Left cardiac atrium (tissue), 4 donors: ENCODE data around the gene NKAIN1. TPM values are rescaled to one million over a fixed set of nuclear protein-coding genes. Genes with fewer than 3 reads are reported as not detected.
A peak's percentile ranks its signal among the peaks of the same experiment; 100 is the strongest.
"Not testable (repeated sequence)": the region's sequence is repeated elsewhere in the genome, so short reads cannot be mapped to it uniquely, and the experiment has no call there.

Experiments used
- ATAC-seq, 2 donors: fragments of 200-7000 bp; cut with Tn5 transposase; one replicate each; pipeline ENCODE4 v1.9.1; 2020; ENCODE audit warnings: mild to moderate bottlenecking in 2 of 2, moderate library complexity in 2 of 2
- DNase-seq: peaks from one replicate; pipeline ENCODE4 v3.0.0-alpha.2; 2020
- intact Hi-C, 2 donors: fragments of 100-400 bp; cut with DNase I; formaldehyde crosslinking; loops; one replicate each; pipeline versions ENCODE4 v1.14.1 to v1.15.1; 2022 to 2023
- total RNA-seq, 2 donors: library from RNA; stranded (reverse); fragmentation: NEBNext Ultra II Directional; extraction: Animal tissue kit (Norgen Biotek cat#: 25700); gene quantifications; one replicate each; pipeline ENCODE4 v1.2.1, GENCODE V29; 2021
- donor health status: DM: no; HTN: yes; CAD: no.
- donor health status: DM: no; HTN: yes; CAD: no; lungs with severe emphysema.
- donor health status: DM: yes; HTN: yes; CAD: no.
- donor health status: Dilated cardiomyopathy.

The NKAIN1 gene
- total RNA-seq, 2 donors from 2014 or later, result 0.15 TPM; not detected in 1

- intact Hi-C loops, result no loop called here
- ATAC-seq, result no peak
These were observed 75.4 kb downstream of the NKAIN1 start for GRCh38 chr1:31164291-31164690.

GRCh38 chr1:31163866-31164265 is 75.8 kb downstream of the NKAIN1 start:
- intact Hi-C loops, result no loop called here
- ATAC-seq (no peak), DNase-seq (no peak)

More at GRCh38 chr1:31164291-31164690, 75.4 kb downstream of the NKAIN1 start:
- no peak for DNase-seq

GRCh38 chr1:31161571-31161970 is 78.1 kb downstream of the NKAIN1 start:
- intact Hi-C loops, result no loop called here

GRCh38 chr1:31159869-31160611 is 79.6 kb downstream of the NKAIN1 start:
- DNase-seq, result no peak
- ATAC-seq, result no peak
- intact Hi-C loops, result loop anchor here in 1 of 2 donors (10.0 kb wide), 1 partner anchor 165 kb away; no protein-coding TSS in a partner anchor

More at GRCh38 chr1:31161571-31161970, 78.1 kb downstream of the NKAIN1 start:
- ATAC-seq, result no peak
- no peak for DNase-seq

- intact Hi-C loops, result loop anchor here in 1 of 2 donors (10.0 kb wide), 1 partner anchor 165 kb away; no protein-coding TSS in a partner anchor
- ATAC-seq (no peak), DNase-seq (no peak)
These were observed 80.4 kb downstream of the NKAIN1 start for GRCh38 chr1:31159323-31159722.

GRCh38 chr1:31155216-31155806 is 84.4 kb downstream of the NKAIN1 start:
- intact Hi-C loops, result loop anchor here in 1 of 2 donors (10.0 kb wide), 1 partner anchor 161 kb away; no protein-coding TSS in a partner anchor
- DNase-seq (peak; percentile 72), ATAC-seq (peak; percentile 93 to 95)

- intact Hi-C loops, result loop anchor here in 1 of 2 donors (10.0 kb wide), 1 partner anchor 160 kb away; no protein-coding TSS in a partner anchor
- peak; percentile 93 to 96 for ATAC-seq
- peak; percentile 79 for DNase-seq
These were observed 85.0 kb downstream of the NKAIN1 start for GRCh38 chr1:31154632-31155215.

GRCh38 chr1:31154000-31154631 is 85.6 kb downstream of the NKAIN1 start:
- DNase-seq, result no peak
- intact Hi-C loops, result loop anchor here in 1 of 2 donors (10.0 kb wide), 1 partner anchor 159 kb away; no protein-coding TSS in a partner anchor

GRCh38 chr1:31153423-31153822 is 86.3 kb downstream of the NKAIN1 start:
- intact Hi-C loops, result loop anchor here in 1 of 2 donors (10.0 kb wide), 1 partner anchor 159 kb away; no protein-coding TSS in a partner anchor
- ATAC-seq (no peak), DNase-seq (no peak)

More at GRCh38 chr1:31154000-31154631, 85.6 kb downstream of the NKAIN1 start:
- ATAC-seq, result no peak

GRCh38 chr1:31152181-31152795 is 87.4 kb downstream of the NKAIN1 start:
- ATAC-seq (peak in 1 of 2 donors; percentile 25), DNase-seq (no peak)
- intact Hi-C loops, result loop anchor here in 1 of 2 donors (10.0 kb wide), 1 partner anchor 157 kb away; no protein-coding TSS in a partner anchor

GRCh38 chr1:31151402-31151801 is 88.3 kb downstream of the NKAIN1 start:
- no peak for ATAC-seq
- intact Hi-C loops, result loop anchor here in 1 of 2 donors (10.0 kb wide), 1 partner anchor 157 kb away; no protein-coding TSS in a partner anchor

GRCh38 chr1:31148409-31148808 is 91.3 kb downstream of the NKAIN1 start:
- intact Hi-C loops, result no loop called here
- no peak for ATAC-seq

More at GRCh38 chr1:31151402-31151801, 88.3 kb downstream of the NKAIN1 start:
- no peak for DNase-seq

GRCh38 chr1:31145648-31146047 is 94.0 kb downstream of the NKAIN1 start:
- DNase-seq (no peak), ATAC-seq (no peak)
- intact Hi-C loops, result no loop called here

More at GRCh38 chr1:31148409-31148808, 91.3 kb downstream of the NKAIN1 start:
- no peak for DNase-seq

- intact Hi-C loops, result no loop called here
- ATAC-seq, result no peak
- no peak for DNase-seq
These were observed 95.2 kb downstream of the NKAIN1 start for GRCh38 chr1:31144442-31144841.

GRCh38 chr1:31143455-31143854 is 96.2 kb downstream of the NKAIN1 start:
- DNase-seq, result no peak
- ATAC-seq, result no peak
- intact Hi-C loops, result no loop called here

GRCh38 chr1:31142406-31142805 is 97.3 kb downstream of the NKAIN1 start:
- intact Hi-C loops, result no loop called here
- ATAC-seq, result no peak

GRCh38 chr1:31140299-31140698 is 99.4 kb downstream of the NKAIN1 start:
- DNase-seq, result no peak
- no peak for ATAC-seq
- intact Hi-C loops, result no loop called here

More at GRCh38 chr1:31142406-31142805, 97.3 kb downstream of the NKAIN1 start:
- DNase-seq, result no peak

- DNase-seq, intact Hi-C loops, ATAC-seq: not testable (repeated sequence)
These were observed 100.7 kb downstream of the NKAIN1 start for GRCh38 chr1:31138797-31139521.
